Parathyroid adenoma (tissue), 2 donors: ENCODE data around the gene CD7.

Experiments used
- H2AFZ ChIP-seq: fragments of 300-600 bp; sonication (generic); one replicate; pipeline ENCODE4 v1.7.0; 2017; ENCODE audit warnings: antibody characterized with exemption, mild to moderate bottlenecking
- H3K27ac ChIP-seq: fragments of 300-600 bp; sonication (generic); one replicate; pipeline ENCODE4 v1.7.0; 2017
- H3K27me3 ChIP-seq: fragments of 300-600 bp; sonication (generic); one replicate; pipeline ENCODE4 v1.7.0; 2017; ENCODE audit warnings: low read length; ENCODE audit not compliant: control insufficient read depth, insufficient read depth
- H3K36me3 ChIP-seq: fragments of 300-600 bp; sonication (generic); one replicate; pipeline ENCODE4 v1.7.0; 2017; ENCODE audit warnings: low read length; ENCODE audit not compliant: control insufficient read depth, insufficient read depth
- H3K4me1 ChIP-seq: fragments of 300-600 bp; sonication (generic); one replicate; pipeline ENCODE4 v1.7.0; 2017; ENCODE audit warnings: control low read depth
- H3K4me2 ChIP-seq: fragments of 300-600 bp; sonication (generic); one replicate; pipeline ENCODE4 v1.7.0; 2017; ENCODE audit warnings: low read length
- H3K4me3 ChIP-seq: fragments of 300-600 bp; sonication (generic); one replicate; pipeline ENCODE4 v1.7.0; 2017; ENCODE audit warnings: low read depth, low read length
- H3K79me2 ChIP-seq: fragments of 300-600 bp; sonication (generic); one replicate; pipeline ENCODE4 v1.7.0; 2017; ENCODE audit warnings: control low read depth
- H3K9ac ChIP-seq: fragments of 300-600 bp; sonication (generic); one replicate; pipeline ENCODE4 v1.7.0; 2017; ENCODE audit warnings: mild to moderate bottlenecking
- H3K9me3 ChIP-seq: fragments of 300-600 bp; sonication (generic); one replicate; pipeline ENCODE4 v1.7.0; 2017; ENCODE audit warnings: low read length; ENCODE audit not compliant: control insufficient read depth
- CTCF ChIP-seq: fragments of 300-600 bp; sonication (generic); IDR thresholded peaks from one replicate; pipeline ENCODE4 v1.7.0; 2017; ENCODE audit warnings: antibody characterized with exemption, mild to moderate bottlenecking
- donor health status: primary hyperparathyroidism.

CD7 gene

GRCh38 chr17:82276938-82277337 lies 40.5 kb downstream of the CD7 start:
- no peaks in the 10 kb centered on the region for H3K36me3 ChIP-seq
- no peak overlapping the region for H2AFZ ChIP-seq
- H3K4me3 ChIP-seq: no peak overlapping the region
- TF ChIP-seq CTCF: no peak
- no peak overlapping the region for H3K9ac ChIP-seq
- H3K79me2 ChIP-seq: peaks cover 15% of the 10 kb centered on the region
- H3K27me3 ChIP-seq: no peaks in the 10 kb centered on the region
- no peak overlapping the region for H3K4me2 ChIP-seq
- no peak overlapping the region for H3K27ac ChIP-seq
- no peaks in the 10 kb centered on the region for H3K4me1 ChIP-seq
- H3K9me3 ChIP-seq: no peaks in the 10 kb centered on the region

DNA sequence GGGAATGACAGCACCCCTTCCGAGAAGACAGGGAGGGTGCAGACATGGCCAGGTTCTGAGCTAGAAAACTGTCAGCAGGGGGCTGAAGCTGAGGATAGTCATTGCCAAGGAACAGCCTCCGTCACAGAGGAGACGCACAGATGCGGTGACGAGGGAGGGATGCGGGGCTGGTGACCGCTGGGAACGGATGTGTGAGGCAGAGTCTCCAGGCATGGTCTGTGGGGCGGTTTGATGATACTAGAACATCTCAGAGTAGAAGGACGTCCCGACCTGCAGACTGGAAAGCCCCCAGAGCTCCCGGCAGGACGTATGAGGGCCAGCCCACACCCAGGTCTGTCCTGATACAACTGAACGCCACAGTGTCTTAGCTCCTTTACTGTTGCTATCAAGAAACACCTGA lies 42.1 kb downstream of the CD7 start:
- Histone ChIP-seq H2AFZ (no peak overlapping the region), H3K4me3 (no peak overlapping the region), H3K27me3 (no peaks in the 10 kb centered on the region), H3K27ac (no peak overlapping the region), H3K9ac (no peak overlapping the region), H3K79me2 (peaks cover 31% of the 10 kb centered on the region), H3K9me3 (no peaks in the 10 kb centered on the region), H3K4me1 (peaks cover 13% of the 10 kb centered on the region), H3K4me2 (no peak overlapping the region), H3K36me3 (no peaks in the 10 kb centered on the region)
- no peak for TF ChIP-seq CTCF

DNA sequence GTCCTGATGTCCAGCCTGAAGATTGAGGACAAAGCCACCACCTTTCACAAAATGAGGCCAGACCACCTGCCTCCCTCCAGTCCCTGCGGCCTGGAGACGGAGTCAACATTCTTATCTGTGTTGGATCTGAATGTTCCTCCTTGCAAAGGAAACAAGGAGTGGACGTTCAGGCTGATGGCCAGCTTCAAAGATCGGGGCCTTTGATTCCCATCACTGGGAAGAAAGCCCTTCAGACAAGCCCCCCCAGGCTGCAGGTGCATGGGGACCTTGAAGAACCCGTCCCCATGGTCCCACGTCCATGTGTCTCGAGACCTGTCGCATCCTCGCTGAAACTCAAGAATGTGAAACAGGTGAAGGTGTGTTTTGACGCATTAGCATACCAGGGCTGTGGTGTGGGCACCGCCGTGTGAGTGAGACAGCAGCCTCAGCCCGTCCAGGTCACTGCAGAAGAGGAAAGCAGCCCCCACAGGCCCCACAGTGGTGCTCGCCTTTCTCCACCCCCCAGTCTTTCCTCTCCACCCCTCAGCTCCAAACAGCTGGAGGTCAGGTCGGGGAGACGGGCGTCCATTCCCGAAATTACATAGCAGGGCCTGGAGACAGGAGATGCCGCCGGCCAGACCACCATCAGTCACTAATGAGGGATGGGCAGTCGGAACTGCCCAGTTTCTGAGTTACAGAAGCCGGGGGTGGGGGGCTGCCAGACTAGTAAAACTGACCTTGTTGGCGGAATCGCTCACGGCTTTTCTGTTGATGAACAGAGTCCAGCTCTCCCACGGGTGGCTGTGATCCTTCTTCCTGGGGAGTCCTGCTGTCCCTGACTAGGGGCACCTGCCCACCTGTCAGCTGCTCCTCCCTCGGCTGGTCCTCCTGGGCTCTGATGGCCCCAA lies 43.0 kb downstream of the CD7 start:
- H3K27me3 ChIP-seq: no peaks in the 10 kb centered on the region
- peak overlapping the region; percentile 65 for H3K9ac ChIP-seq
- no peaks in the 10 kb centered on the region for H3K36me3 ChIP-seq
- no peak for TF ChIP-seq CTCF
- H3K4me2 ChIP-seq: peak overlapping the region; percentile 99
- H3K79me2 ChIP-seq: peaks cover 40% of the 10 kb centered on the region
- H3K4me3 ChIP-seq: peak overlapping the region; percentile 79
- peak overlapping the region; percentile 100 for H2AFZ ChIP-seq
- H3K4me1 ChIP-seq: peaks cover 18% of the 10 kb centered on the region
- H3K27ac ChIP-seq: peak overlapping the region; percentile 98
- H3K9me3 ChIP-seq: no peaks in the 10 kb centered on the region

DNA sequence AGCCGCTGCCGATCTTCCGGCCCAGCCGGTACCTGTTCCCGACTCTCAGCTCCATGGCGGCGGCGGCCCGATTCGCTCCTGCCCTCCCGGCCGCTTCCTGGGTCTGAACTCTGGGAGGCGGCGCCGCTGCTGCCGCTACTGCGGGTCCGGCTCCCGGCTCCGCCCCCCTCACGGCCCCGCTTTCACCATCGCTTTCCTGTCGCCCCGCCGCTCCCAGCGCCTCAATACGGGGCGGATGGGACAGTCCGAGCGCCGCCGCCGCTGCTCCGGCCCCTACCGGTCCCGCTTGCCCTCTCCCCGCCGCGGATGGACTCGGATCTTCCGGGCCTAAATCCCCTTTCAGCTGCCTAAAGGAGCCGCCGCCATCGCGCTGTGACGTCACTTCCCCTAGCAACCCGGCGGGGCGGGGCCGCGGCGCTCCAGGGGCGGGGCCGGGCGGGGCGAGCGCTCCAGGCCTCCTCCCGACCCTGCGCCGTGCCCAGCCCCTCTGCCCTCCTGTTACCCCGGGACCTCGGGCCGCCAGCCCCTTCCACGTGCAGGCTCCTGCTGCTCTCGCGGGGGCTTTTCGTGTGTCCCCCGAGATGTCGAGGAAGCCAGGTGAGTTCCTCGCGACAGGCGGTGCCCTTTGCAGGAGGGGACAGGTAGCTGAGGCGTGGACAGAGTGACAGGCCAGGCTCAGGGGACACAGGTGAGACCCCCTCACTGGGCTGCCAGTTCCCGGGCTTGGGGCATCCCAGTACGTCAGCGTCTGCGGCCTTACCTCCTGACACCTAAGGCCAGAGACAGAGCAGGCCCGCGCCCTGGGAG lies 43.9 kb downstream of the CD7 start, which contains the start of gene CSNK1D:
TSS of gene CSNK1D (minus strand) at position 374 of the 807 bp plus-strand sequence. CDS start at position 55, 319 bp downstream.
- H3K4me3 ChIP-seq: peak within 1 kb of the TSS; percentile 79

More for the DNA sequence above, 43.9 kb downstream of the CD7 start, which contains the start of gene CSNK1D:
- peaks cover 21% of the 10 kb centered on the region for H3K4me1 ChIP-seq
- H3K9me3 ChIP-seq: no peaks in the 10 kb centered on the region
- H3K9ac ChIP-seq: peak within 1 kb of the TSS; percentile 98
- peak within 1 kb of the TSS; percentile 98 for H3K27ac ChIP-seq
- H2AFZ ChIP-seq: peak within 1 kb of the TSS; percentile 100
- H3K4me2 ChIP-seq: peak within 1 kb of the TSS; percentile 99
- no peak for TF ChIP-seq CTCF
- H3K27me3 ChIP-seq: no peaks in the 10 kb centered on the region
- H3K36me3 ChIP-seq: no peaks in the 10 kb centered on the region
- H3K79me2 ChIP-seq: peaks cover 43% of the 10 kb centered on the region
